Stimulated activated CD8-positive, alpha-beta memory T cell treated with anti-CD3 and anti-CD28 coated beads, Interleukin-4, amount 100 ng/mL, for 24 hours (primary cell): ENCODE results near the gene SERPINB6.
"Not testable (repeated sequence)": the region's sequence is repeated elsewhere in the genome, so short reads cannot be mapped to it uniquely, and the experiment has no call there.

Source experiments
- DNase-seq: peaks from one replicate; pipeline ENCODE4 v3.0.0-alpha.2; 2020; ENCODE audit warnings: low read depth

SERPINB6 gene

DNA sequence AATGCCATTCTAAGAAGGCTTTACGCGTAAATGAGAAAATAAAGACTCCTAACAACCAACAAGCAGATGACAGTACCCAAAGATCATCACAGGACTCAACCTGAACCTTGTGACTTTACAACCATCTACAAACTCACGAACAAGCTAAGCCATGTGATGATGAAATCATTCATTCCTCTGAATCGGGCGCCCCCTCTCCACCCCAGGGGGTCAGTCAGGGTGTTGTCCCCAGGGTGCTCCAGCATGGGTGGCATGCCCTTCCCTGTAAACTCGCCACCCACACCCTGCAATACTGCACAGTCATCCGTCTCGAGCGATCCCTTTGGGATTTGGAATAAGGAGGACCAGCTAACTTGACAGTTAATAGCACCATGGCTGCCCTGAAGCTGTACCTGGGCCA, 12.6 kb downstream of the SERPINB6 start:
- DNase-seq = no peak

DNA sequence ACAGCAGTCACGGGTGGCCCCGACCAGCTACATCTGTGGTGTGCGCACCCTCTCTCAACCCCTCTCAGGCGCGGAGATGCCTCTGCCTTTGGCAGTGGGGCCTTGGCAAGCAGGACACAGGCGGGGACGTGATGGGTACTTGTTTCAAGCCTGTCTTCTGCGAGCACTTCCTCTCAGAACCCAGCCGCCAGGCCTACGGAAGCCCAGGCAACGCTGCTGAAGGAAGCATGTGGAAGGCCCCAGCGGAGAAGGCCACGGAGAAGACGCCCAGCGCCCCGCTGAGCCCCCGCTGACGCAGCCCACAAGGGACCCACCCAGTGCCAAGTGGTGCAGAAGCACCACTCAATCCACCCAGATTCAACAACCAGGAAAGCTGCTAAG, 13.0 kb downstream of the SERPINB6 start:
- no peak for DNase-seq

DNA sequence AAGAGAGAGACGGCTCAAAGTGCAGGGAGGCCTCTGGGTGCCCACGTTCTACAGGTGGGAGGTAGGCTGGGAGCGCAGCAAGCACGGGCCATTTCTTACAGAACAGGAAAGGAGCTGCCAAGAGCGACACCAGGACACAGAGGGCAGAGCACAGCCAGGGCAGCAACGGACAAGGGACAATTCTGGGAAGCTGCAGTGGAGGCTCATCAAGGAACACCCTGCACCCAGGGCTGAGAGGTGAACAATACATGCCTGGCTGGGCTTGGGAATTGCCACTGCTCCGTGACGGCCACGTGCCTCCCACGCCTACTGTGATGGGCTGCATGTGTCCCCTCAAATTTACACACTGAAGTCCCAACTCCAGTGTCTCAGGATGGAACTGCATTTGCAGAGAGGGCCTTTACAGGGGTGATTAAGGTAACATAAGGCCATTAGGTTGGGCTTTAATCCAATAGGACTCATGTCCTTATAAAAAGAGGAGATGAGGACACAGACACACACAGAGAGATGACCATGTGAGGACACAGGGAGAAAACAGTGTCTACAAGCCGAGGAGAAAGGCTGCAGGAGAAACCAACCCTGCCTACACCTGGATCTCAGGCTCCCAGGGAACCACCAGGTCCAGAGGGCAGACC, 13.6 kb downstream of the SERPINB6 start:
- DNase-seq = no peak

DNA sequence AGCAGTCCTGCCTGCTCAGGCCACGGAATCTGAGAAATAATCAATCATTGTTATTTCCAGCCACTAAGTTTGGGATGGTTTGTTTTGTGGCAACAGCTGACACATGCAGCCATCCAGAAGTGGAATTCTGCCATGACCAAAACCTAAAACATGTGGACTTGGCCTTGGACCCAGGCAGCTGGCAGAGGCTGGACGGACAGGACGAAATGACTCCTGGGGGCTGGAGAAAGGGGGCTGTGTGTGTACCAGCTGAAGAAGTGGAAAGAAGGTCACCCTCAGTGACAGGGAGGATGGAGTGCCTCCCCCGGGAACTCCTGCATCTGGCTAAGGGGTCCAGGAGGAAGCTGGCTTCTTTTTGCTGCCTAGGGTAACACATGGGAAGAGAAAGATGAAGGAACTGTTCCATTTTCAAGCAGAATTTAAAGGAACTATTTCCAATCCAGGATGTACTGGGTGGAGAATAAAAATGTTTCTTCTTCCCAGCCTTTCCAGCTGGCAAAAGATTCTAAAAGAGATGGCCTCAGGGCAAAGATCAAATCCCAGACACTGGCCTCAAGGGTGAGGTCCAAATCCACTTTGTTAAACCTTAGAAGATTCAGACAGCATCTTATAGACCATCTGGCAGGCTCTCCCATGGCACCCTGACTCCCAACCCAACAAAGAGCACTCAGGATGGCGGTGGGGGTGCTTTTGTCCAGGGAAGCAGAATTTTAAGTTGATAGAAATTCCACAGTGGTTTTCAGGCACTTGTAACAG, 14.3 kb downstream of the SERPINB6 start:
- no peak for DNase-seq

DNA sequence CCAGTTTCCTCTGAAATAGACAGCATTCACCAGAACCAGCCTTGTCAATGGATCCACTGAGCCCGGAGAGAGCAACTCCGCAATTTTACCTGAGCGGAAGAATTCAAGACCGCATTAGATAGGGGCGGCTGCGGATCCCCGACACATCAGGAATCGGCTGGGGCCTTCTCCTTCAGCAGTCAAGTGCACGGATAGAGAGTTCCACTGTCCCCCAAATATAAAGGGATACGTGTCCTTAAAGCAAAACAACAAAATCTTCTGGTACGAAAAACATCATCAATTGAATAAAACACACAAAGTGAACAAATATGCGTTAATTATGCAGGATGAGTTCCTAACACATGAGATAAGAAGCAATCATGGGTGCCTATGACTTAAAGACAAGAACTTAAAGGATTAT, 18.3 kb downstream of the SERPINB6 start:
- DNase-seq = no peak

DNA sequence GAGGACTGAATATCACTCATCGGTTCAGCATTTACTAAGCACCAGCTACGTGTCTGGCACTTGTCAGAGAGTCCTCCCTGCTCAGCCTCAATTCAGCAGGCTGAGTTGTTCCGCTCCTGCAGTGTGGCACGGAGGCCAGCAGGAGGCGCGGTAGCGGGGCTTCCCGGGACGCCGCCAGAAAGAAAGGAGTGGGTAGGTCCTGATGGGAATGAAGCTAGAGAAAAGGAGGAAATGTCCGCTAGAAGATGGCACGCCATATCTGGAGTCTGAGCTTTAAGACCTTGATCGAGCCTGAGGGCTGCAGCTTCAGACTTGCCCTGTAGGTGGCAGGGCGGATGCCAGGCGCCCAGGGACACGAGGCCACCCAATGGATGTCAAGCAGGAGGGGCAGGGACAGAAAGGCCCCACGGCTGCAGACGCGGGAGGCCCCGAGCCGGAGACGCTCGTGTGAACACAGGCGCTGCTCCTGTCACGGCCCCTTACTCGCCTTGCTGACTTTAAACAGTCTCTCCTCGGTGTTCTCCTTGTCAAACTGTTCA, 18.7 kb downstream of the SERPINB6 start:
- DNase-seq = no peak

DNA sequence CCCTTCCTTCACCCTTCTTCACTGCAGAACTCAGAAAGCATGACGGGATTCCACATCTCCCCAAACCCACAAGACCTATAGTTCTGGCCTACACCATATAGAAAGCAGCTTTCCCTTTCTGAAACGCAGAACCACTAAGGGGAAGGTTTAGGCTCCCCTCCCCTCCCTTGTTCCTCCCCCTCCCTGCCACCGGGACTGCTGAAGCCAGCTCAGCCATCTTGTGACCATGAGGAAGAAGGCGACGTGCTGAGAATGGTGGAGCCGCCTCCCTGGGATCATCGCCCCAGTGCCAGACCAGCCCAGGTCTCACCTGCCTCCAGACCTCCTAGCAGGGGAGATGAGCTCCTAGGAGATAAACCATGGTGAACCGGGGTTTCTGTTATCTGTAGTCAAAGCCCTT, 19.6 kb downstream of the SERPINB6 start:
- DNase-seq = no peak

DNA sequence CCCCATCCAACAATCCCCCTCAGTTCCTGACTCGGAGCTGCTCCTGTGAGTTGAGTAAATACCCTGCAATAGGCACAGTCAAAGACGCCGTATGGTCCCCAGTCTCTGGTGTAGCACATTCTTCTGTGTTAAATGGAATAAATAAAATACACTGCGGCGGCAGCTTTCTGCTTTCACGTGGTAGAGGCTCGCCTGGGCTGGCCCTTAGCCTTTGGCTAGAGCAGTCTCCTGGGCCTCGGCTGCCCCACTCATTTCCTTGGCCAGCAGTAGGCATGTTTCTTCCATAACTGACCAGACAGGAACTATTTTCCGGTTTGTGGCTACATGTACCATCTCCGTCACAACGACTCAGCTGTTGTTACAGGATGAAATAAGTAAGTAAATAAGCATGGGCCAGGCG, 20.7 kb downstream of the SERPINB6 start:
- no peak for DNase-seq

DNA sequence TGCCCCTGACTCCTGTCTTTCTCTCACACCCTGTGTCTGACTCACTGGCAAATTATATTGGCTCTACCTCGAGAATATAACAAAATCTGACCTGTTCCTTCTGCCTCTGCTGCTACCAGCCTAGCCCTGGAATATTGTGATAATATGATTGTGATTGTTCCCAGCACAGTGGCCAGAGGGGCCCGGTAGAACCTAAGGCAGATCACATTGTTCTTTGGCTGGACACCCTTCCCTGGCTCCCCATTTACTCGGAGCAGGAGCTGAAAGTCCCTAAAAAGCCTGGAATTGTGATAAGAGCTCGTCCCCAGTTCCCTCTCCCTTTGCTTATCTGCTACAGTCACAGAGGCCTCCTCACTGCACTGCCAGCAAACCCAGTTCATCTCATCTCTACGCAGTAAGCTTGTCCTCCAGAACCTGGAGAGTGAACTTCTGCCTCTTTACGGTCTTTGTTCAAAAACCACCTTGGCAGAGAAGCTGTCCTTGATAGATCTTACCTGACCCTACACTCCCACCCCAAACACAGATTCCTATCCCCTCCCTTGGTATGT, 21.8 kb downstream of the SERPINB6 start:
- DNase-seq = no peak

DNA sequence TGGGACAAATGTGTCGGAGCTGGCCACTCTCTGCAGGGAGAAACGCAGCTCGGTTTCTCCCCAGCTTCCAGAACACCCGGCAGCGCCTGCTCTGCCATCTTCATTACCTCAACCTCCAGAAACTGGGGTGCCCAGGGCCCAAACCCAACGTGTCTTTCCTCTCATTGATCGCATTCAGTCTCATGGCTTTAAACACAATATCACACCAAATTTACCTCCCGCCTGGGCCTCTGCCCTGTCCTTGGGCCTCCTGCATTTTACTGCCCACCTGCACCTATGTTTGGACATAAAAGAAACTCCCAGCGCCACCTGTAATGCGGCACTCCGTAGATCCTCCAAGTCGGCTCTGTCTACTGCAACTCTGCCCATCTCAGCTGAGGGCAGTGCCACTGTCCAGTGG, 22.2 kb downstream of the SERPINB6 start:
- no peak for DNase-seq

DNA sequence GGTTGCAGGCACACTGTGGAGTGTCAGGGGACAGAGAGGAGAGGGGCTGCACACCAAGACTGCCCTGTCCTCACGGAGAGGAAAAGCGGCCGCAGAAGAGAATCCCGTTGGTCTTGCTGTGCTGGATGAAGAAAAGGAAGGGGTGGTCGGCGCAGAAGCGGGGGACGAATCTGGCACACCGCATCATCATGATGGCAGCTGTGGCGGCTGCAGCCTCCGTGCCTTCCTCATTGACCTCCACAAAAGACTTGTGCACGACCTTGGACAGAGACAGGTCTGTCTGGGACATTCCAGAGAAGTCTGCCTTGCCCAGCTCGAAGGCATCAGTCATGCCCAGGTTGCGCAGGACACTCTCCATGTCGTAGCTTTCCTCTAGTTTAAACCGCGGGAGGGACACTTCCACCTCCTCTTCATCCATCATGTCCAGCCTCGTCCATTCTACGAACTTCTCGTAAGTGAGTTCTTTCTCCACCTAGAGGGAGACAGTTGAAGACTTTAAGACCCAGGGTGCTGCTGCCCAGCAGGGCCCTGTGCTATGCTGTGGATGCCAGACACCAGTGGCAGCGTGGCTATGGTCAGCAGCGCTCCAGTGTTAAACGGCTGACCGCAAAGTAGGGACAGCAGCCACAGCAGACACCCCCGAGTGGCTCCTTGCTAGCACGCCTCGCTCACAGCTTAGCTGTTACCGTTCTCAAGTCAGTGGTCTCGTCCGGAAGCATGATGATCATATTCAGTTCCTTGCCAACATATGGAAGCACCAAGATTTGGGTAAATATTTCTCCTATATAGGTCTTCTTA, 22.9 kb downstream of the SERPINB6 start:
- no peak for DNase-seq

DNA sequence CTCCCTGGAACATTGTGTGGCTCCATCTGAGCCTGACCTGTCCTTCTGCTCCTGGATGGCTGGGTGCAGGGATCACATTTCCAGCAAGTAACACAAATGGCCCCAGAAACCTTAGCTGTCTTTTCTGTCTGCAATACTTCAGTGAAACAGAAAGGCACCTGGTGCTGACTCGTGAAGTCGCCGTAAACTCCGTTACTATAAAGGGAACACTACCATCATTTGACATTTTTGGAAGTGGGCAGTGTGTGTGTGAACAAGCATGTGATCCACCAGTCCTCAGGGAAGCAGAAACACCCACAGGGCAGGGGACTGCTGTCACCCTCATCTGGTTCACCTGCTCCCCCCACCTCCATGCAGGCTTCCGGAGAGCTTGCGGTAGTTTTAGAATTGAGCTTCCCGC, 23.9 kb downstream of the SERPINB6 start:
- no peak for DNase-seq

DNA sequence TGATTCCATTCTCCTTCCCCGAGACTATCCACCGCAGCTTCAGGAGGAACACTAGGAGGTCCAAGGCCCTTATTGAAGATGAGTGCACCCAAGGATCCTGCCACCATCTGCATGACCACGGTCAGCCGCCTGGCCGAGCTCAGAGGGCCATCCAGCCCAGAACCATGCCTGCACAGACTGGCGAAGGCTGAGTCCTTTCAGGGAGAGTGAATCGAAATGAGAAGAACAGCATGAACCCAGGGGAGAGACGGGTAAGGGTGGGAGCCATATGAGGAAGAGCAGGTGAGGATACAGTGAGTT, 26.3 kb downstream of the SERPINB6 start:
- DNase-seq = no peak

DNA sequence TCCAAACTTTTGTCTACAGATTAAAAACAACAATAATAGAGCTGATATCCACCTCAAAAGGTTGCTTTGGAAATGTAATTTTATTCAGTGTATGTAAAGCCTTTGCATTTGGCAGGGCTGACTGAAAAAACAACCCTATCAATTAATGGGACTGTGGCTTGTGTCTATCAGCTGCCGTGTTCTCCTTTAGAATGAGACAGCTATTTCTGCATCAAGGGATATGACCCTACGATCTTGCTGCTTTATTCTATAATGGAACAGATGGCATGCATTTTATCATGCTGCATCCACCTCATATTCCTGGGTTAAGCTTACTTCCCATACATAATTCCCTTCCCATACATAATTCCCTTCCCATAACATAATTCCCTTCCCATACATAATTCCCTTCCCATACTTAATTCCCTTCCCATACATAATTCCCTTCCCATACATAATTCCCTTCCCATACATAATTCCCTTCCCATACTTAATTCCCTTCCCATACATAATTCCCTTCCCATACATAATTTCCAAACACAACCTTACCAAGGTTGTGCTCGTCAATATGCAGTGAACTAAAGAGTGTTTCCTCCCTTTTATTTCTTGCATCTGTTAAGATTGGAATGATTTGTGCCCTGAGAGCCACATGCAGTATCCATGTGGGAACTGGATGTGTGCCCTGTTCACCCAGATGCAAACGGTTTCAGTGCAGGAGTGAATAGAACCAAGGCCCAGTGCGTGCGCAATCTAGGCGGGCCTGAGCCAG, 26.8 kb downstream of the SERPINB6 start:
- DNase-seq = no peak

DNA sequence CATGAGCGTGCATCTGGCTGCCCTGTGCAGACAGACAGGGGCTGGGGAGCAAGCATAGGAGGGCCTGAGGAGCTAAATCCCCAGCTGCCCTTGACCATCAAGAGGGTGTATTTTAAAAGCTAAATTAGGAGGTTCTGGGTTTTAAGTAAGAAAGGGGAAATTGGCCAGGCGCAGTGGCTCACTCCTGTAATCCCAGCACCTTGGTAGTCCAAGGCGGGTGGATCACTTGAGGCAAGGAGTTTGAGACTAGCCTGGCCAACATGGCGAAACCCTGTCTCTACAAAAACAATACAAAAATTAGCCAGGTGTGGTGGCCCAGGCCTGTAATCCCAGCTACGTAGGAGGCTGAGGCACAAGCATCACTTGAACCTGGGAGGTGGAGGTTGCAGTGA, 27.8 kb downstream of the SERPINB6 start:
- no peak for DNase-seq

DNA sequence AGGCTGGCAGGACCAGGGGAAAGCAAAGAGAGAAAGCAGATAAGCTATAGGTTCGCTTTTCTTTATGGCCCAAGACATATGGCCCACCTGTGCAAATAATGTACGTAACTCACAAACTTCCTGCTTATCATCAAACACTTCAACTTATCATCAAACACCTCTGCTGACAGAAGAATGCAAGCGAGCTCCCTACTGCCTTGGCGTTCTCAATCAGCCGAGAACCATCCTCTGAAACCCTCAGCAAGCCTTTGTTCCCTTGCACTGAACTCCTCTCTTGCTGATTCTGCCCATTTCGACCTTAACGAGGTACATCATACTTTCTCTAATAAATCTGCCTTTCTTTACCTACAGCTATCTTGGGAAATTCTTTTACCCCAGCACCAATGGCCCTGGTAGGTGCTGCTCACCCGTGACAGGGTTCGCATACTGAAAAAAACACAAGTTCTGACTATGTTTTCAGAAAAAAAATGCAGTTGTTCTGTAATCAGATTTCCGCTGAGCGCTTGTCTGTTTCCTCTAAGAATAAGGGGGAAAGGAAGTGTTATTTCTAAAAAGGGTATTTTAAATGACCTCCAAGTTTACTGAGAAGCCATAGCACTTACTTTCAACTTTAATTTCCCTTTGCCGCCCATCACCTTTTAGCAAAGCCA, 28.3 kb downstream of the SERPINB6 start:
- no peak for DNase-seq

DNA sequence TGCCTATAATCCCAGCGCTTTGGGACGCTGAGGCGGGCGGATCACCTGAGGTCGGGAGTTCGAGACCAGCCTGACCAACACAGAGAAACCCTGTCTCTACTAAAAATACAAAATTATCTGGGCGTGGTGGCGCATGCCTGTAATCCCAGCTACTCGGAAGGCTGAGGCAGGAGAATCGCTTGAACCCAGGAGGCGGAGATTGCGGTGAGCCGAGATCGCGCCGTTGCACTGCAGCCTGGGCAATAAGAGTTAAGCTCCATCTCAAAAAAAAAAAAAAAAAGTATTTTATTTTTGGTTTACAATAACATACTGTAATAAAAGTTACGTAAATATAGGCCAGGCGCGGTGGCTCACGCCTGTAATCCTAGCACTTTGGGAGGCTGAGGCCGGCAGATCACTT, 29.3 kb downstream of the SERPINB6 start:
- DNase-seq = not testable (repeated sequence)

DNA sequence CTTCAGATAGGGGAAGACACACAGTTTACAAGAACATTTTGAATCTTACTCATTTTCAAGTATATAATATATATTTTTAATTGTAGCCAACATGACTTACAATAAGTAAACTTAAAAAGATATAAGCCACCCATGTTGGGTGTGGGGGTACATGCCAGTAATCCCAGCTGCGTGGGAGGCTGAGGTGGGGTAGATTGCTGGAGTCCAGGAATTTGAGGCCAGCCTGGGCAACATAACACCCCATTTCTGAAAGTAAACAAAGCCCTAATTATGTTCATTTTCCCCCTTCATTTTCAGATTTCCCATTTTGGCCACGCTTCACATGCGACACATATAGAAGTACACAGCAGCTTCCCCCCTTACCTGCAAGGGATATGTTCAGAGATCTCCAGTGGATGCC, 30.5 kb downstream of the SERPINB6 start:
- DNase-seq = no peak

DNA sequence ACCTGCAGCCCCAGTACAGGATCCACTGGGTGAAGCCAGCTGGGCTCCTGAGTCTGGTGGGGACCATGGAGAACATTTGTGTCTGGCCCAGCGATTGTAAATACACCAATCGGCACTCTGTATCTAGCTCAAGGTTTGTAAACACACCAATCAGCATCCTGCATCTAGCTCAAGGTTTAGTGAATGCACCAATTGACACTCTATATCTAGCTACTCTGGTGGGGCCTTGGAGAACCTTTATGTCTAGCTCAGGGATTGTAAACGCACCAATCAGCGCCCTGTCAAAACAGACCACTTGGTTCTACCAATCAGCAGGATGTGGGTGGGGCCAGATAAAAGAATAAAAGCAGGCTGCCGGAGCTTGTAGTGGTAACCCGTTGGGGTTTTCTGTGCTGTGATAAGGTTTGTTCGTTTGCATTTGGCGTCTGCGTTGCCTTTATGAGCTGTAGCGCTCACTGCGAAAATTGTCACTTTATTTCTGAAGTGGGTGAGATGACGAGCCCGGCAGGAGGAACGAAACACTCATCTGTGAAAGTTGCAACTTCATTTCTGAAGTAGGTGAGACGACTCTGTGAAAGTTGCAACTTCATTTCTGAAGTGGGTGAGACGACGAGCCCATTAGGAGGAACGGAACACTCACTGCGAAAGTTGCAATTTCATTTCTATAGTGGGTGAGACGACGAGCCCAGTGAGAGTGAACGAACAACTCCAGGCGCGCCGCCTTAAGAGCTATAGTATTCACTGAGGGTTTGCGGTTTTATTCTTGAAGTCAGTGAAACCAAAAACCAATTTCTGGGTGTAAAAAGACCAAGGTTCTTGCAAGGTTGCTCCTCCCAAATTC, 31.1 kb downstream of the SERPINB6 start:
- DNase-seq = peak; percentile 61

DNA sequence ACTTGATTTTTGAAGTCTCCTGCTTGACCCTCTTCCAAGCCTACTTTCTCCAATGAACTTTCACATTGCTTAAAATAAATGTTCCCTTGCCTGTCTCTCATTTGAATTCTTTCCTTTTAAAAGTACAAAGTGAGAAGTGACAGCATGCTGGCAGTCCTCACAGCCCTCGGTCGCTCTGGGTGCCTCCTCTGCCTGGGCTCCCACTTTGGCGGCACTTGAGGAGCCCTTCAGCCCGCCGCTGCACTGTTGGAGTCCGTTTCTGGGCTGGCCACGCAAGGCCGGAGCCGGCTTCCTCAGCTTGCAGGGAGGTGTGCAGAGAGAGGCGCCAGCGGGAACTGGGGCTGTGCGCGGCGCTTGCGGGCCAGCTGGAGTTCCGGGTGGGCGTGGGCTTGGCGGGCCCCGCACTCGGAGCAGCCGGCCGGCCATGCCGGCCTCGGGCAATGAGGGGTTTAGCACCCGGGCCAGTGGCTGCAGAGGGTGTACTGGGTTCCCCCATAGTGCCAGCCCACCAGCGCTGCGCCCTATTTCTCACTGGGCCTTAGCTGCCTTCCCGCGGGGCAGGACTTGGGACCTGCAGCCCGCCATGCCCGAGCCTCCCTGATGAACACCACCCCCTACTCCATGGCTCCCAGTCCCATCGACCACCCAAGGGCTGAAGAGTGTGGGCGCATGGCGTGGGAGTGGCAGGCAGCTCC, 31.9 kb downstream of the SERPINB6 start:
- DNase-seq = no peak
